Measurements from ENCODE around the gene ASXL3. TPM values are rescaled to one million over a fixed set of nuclear protein-coding genes. Genes with fewer than 3 reads are reported as not detected.

ASXL3 gene
- total RNA-seq, 2 donors from 2014 or later: 0.71 to 1.1 TPM

DNA sequence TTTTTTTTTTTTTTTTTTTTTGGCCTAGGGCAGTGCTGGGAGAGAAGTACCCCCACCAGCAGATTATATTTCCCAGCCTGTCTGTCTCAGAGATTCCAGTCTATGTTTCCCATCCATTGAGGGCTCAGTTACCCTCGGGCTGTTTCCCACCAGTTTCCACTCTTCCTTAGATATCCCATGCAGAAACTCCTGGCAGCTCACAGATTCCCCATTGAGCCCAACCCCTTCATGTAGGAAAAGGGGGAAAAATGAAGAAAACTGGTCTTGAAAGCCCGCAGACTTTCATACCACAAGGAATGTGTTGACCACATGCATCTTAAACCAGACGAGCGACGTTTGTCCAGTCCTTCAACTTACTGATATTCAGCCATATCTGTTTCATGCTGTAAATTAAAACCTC is 15.2 kb downstream of the ASXL3 start:
- 83 to 92% methylated on average over 4 to 5 of the region's 5 CpGs for WGBS, 2 experiments (ENCODE audit: insufficient coverage in 1 of 2, insufficient read length in 1 of 2)
- no peaks in the 10 kb centered on the region for H3K36me3 ChIP-seq (ENCODE audit: control insufficient read depth, insufficient read depth, low read length)
- Mint-ChIP-seq H3K27me3 (ENCODE audit: insufficient read depth) (no peaks in the 10 kb centered on the region), H3K27ac (no peak overlapping the region), H3K4me3 (no peak overlapping the region), H3K4me1 (peaks cover 7% of the 10 kb centered on the region), H3K36me3 (ENCODE audit: low read depth) (no peaks in the 10 kb centered on the region), H3K9me3 (no peaks in the 10 kb centered on the region)
- no peak for TF ChIP-seq CTCF (conservative IDR thresholded peaks at IDR 0.05)
- no peak overlapping the region for H3K9ac ChIP-seq (ENCODE audit: extremely low read depth, low read length, poor library complexity, severe bottlenecking)
- peak overlapping the region; percentile 40 for H3K27ac ChIP-seq (ENCODE audit: low read depth, low read length)
- no peaks in the 10 kb centered on the region for H3K4me1 ChIP-seq (ENCODE audit: control insufficient read depth, insufficient read depth, low read length)
- H3K9me3 ChIP-seq (ENCODE audit: control insufficient read depth, low read length): peaks cover 4% of the 10 kb centered on the region
- no peak overlapping the region for H3K4me3 ChIP-seq (ENCODE audit: low read length)
- no peaks in the 10 kb centered on the region for H3K27me3 ChIP-seq (ENCODE audit: control insufficient read depth, insufficient read depth, low read length, poor library complexity, severe bottlenecking)
- DNase-seq: no peak

DNA sequence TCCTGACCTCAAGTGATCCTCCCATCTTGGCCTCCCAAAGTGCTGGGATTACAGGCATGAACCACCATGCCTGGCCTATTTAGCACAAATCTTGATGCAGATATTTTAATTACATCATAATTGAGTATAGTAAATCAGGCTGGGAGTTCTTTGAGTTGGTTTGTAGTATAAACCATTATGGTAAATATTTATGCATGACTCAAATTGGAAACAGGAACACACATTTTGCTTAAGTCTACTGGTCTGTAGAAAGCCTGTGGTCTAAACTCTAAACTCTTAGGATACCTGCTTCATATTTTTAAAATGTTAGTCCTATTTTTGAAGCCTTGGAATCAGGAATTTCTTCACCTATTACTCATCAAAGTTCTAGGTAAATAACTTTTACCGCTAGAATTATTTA is 16.8 kb downstream of the ASXL3 start:
- Histone ChIP-seq H3K4me1 (ENCODE audit: control insufficient read depth, insufficient read depth, low read length) (no peaks in the 10 kb centered on the region), H3K9ac (ENCODE audit: extremely low read depth, low read length, poor library complexity, severe bottlenecking) (no peak overlapping the region), H3K9me3 (ENCODE audit: control insufficient read depth, low read length) (no peaks in the 10 kb centered on the region), H3K36me3 (ENCODE audit: control insufficient read depth, insufficient read depth, low read length) (no peaks in the 10 kb centered on the region), H3K27me3 (ENCODE audit: control insufficient read depth, insufficient read depth, low read length, poor library complexity, severe bottlenecking) (no peaks in the 10 kb centered on the region), H3K27ac (ENCODE audit: low read depth, low read length) (no peak overlapping the region), H3K4me3 (ENCODE audit: low read length) (no peak overlapping the region)
- DNase-seq: no peak
- no CpG with 5 or more reads among the region's 1 CpG for WGBS, 2 experiments (ENCODE audit: insufficient coverage in 1 of 2, insufficient read length in 1 of 2)
- Mint-ChIP-seq H3K36me3 (ENCODE audit: low read depth) (no peaks in the 10 kb centered on the region), H3K4me1 (peaks cover 7% of the 10 kb centered on the region), H3K9me3 (no peaks in the 10 kb centered on the region), H3K27me3 (ENCODE audit: insufficient read depth) (no peaks in the 10 kb centered on the region), H3K27ac (no peak overlapping the region), H3K4me3 (no peak overlapping the region)
- TF ChIP-seq CTCF (conservative IDR thresholded peaks at IDR 0.05): no peak

DNA sequence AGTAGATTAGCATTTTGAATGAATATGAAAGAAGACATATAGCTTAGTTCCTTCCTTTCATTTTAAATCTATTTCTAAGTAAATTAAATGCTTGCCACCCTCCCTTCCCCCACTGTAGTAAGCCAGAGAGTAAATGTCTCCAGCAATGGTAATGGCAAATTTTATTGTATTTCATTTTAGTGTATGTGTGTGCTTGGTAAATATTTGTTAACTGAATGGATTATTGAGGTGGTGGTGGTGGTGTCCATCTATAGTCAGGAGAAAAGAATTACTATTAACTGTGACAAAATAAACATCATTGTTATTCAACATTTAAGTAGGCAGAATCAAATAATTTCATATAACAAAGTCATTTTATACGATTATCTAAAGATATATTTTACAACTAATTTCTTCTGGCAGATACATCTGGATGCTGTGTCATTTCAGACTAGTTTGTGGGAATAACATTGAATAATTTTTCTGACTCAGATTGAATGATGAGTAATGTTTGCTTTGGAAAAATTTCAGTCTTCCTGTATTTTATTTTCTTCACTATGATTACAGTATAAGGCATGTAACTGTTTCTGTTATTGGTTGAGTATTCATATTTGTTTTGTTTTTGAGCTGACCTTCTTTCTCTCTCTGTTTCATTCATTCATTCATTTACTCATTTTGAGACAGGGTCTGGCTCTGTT is 18.3 kb downstream of the ASXL3 start:
- H3K9me3 Mint-ChIP-seq: no peaks in the 10 kb centered on the region
- no peak overlapping the region for H3K27ac Mint-ChIP-seq
- DNase-seq: no peak
- Histone ChIP-seq H3K4me3 (ENCODE audit: low read length) (no peak overlapping the region), H3K9me3 (ENCODE audit: control insufficient read depth, low read length) (no peaks in the 10 kb centered on the region), H3K36me3 (ENCODE audit: control insufficient read depth, insufficient read depth, low read length) (no peaks in the 10 kb centered on the region), H3K27ac (ENCODE audit: low read depth, low read length) (no peak overlapping the region), H3K4me1 (ENCODE audit: control insufficient read depth, insufficient read depth, low read length) (no peaks in the 10 kb centered on the region), H3K27me3 (ENCODE audit: control insufficient read depth, insufficient read depth, low read length, poor library complexity, severe bottlenecking) (no peaks in the 10 kb centered on the region), H3K9ac (ENCODE audit: extremely low read depth, low read length, poor library complexity, severe bottlenecking) (no peak overlapping the region)
- H3K27me3 Mint-ChIP-seq (ENCODE audit: insufficient read depth): no peaks in the 10 kb centered on the region
- no peak for TF ChIP-seq CTCF (conservative IDR thresholded peaks at IDR 0.05)
- no peaks in the 10 kb centered on the region for H3K36me3 Mint-ChIP-seq (ENCODE audit: low read depth)
- 80% methylated on average over 1 of the region's 1 CpG; no CpG with 5 or more reads in 1 of the 2 experiments for WGBS, 2 experiments (ENCODE audit: insufficient coverage in 1 of 2, insufficient read length in 1 of 2)
- peaks cover 7% of the 10 kb centered on the region for H3K4me1 Mint-ChIP-seq
- H3K4me3 Mint-ChIP-seq: no peak overlapping the region
